HepG2 (cell line): Measurements from ENCODE around the gene HEXIM1. TPM values are rescaled to one million over a fixed set of nuclear protein-coding genes. Genes with fewer than 3 reads are reported as not detected.

Experiments
- ARNT ChIP-seq: fragments of 450-650 bp; IDR thresholded peaks from 2 replicates; pipeline ENCODE4 v1.6.1; 2017
- ATM ChIP-seq: fragments of 450-650 bp; IDR thresholded peaks from 2 replicates; pipeline ENCODE4 v1.7.1; 2017; ENCODE audit warnings: mild to moderate bottlenecking, borderline replicate concordance
- KAT7 ChIP-seq: IDR thresholded peaks from 2 replicates; pipeline ENCODE4 v1.6.1; 2018; ENCODE audit warnings: borderline replicate concordance, missing compliant biosample characterization
- MEIS2 ChIP-seq: sonication (generic); formaldehyde crosslinking; IDR thresholded peaks from 2 replicates; pipeline ENCODE4 v1.9.0; 2021; ENCODE audit warnings: mild to moderate bottlenecking, missing genetic modification reagents
- TBX2 ChIP-seq: sonication (generic); formaldehyde crosslinking; IDR thresholded peaks from 2 replicates; pipeline ENCODE4 v1.5.0; 2020; ENCODE audit warnings: missing genetic modification reagents, mild to moderate bottlenecking, borderline replicate concordance
- ZHX1 ChIP-seq: sonication (generic); formaldehyde crosslinking; IDR thresholded peaks from 2 replicates; pipeline ENCODE4 v1.8.1; 2022; ENCODE audit warnings: low read depth, mild to moderate bottlenecking, missing genetic modification reagents
- ZNF138 ChIP-seq: sonication (generic); formaldehyde crosslinking; IDR thresholded peaks from 2 replicates; pipeline ENCODE4 v1.5.0; 2020; ENCODE audit warnings: mild to moderate bottlenecking, low read depth, missing genetic modification reagents
- ZNF430 ChIP-seq: sonication (generic); formaldehyde crosslinking; IDR thresholded peaks from 2 replicates; pipeline ENCODE4 v1.9.0; 2021; ENCODE audit warnings: mild to moderate bottlenecking, missing genetic modification reagents
- ZNF615 ChIP-seq: sonication (generic); formaldehyde crosslinking; IDR thresholded peaks from 2 replicates; pipeline ENCODE4 v1.5.0; 2020; ENCODE audit warnings: mild to moderate bottlenecking, missing genetic modification reagents, borderline replicate concordance
- ZXDC ChIP-seq: sonication (generic); formaldehyde crosslinking; IDR thresholded peaks from 2 replicates; pipeline ENCODE4 v1.5.0; 2020; ENCODE audit warnings: mild to moderate bottlenecking, missing genetic modification reagents
- polyA plus RNA-seq, 8 experiments: library from polyadenylated mRNA; depleted of rRNA in 3 of 8; stranded (reverse) in 7 of 8; unstranded in 1 of 8; fragments of >200 nt; fragmentation: Illumina TruSeq in 4 of 8; extraction: Trizol in 4 of 8; gene quantifications; 2 replicates each; pipeline versions ENCODE4 v1.2.1 to v1.2.3, GENCODE V29; 2011 to 2016; ENCODE audit warnings: low read depth in 4 of 8, missing spikeins in 1 of 8, mixed read lengths in 1 of 8; ENCODE audit not compliant: insufficient read depth in 1 of 8
- total RNA-seq, 5 experiments: library from RNA; depleted of rRNA; stranded (reverse); fragments of >200 nt; fragmentation: Illumina TruSeq; extraction: Trizol; gene quantifications; 2 replicates each; pipeline ENCODE4 v1.2.3, GENCODE V29; 2016; ENCODE audit warnings: low read depth in 1 of 5
- TF ChIP-seq, protein P1 (sequence below): sonication (generic); formaldehyde crosslinking; conservative IDR thresholded peaks from 2 replicates; pipeline ENCODE4 v1.4.0; 2020; ENCODE audit warnings: missing genetic modification reagents
- TF ChIP-seq, protein P2 (sequence below): sonication (generic); formaldehyde crosslinking; conservative IDR thresholded peaks from 2 replicates; pipeline ENCODE4 v1.4.0; 2020; ENCODE audit warnings: missing genetic modification reagents
- TF ChIP-seq, protein P3 (sequence below): sonication (generic); formaldehyde crosslinking; IDR thresholded peaks from 2 replicates; pipeline ENCODE4 v1.5.1; 2020; ENCODE audit warnings: missing genetic modification reagents, mild to moderate bottlenecking, borderline replicate concordance
- TF ChIP-seq, protein P4 (sequence below): sonication (generic); formaldehyde crosslinking; IDR thresholded peaks from 2 replicates; pipeline ENCODE4 v1.8.1; 2023; ENCODE audit warnings: mild to moderate bottlenecking, missing genetic modification reagents
- TF ChIP-seq, protein P5 (sequence below): IDR thresholded peaks from 2 replicates; pipeline ENCODE4 v1.6.1; 2016; ENCODE audit warnings: low read depth, control low read depth

HEXIM1 gene
- total and polyA plus RNA-seq, 2 of the 13 experiments (the other 11 are each of a cell fraction or from before 2014, with no cell fraction given), result 10.5 to 16.6 TPM

DNA sequence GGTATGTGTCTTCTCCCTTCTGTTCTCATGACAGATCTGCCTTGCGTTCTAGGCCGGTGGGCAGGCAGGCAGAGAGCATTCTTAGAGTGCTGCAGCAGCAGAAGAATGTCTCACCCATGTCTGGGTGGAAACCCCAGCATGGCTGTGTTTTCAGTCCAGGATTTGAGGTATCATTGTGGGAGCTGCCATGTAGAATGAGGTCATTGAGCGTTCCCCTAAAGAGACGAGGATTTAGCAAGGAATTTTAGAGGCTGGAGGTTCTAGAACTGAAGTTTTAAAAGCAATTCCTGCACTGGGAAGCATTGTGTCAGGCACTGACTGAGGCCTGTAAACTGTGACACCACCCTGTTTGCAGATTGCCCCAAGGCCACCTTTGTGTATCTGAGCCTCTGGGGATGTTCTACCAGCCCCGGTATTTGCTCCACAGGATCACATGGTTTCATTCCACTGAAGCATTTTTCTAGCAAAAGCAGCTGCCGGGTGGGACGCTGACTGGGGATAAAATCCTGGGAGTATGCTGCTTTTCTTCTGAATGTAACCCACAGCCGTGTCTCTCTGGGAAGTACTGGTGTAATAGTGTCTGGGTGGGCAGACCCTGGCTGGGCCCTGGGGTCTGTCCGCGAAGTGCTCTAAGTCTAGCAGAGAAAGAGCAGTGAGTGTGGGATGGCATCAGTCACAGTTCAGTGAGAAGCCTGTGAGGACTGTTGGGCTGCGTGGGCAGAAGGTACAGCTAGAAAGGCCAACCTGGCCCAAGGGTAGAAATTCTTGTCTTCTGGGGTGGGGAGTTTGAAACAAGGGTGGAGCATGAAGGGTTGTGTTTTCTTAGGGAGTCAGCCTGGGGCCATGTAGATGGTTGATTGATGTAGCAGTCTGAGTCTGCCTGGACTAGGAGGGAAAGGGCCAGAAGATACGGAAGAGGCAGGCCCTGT lies 46.1 kb upstream of the HEXIM1 start (continued):
- TF ChIP-seq, protein P1, sequence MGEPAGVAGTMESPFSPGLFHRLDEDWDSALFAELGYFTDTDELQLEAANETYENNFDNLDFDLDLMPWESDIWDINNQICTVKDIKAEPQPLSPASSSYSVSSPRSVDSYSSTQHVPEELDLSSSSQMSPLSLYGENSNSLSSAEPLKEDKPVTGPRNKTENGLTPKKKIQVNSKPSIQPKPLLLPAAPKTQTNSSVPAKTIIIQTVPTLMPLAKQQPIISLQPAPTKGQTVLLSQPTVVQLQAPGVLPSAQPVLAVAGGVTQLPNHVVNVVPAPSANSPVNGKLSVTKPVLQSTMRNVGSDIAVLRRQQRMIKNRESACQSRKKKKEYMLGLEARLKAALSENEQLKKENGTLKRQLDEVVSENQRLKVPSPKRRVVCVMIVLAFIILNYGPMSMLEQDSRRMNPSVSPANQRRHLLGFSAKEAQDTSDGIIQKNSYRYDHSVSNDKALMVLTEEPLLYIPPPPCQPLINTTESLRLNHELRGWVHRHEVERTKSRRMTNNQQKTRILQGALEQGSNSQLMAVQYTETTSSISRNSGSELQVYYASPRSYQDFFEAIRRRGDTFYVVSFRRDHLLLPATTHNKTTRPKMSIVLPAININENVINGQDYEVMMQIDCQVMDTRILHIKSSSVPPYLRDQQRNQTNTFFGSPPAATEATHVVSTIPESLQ, result no peak
- 0 out of 2 replicates have a peak, but pooled peaks have one; percentile 58 for TF ChIP-seq ZHX1 (CRISPR knock-in tag)
- no peak for TF ChIP-seq ARNT
- TF ChIP-seq ZNF138 (CRISPR knock-in tag), result no peak
- TF ChIP-seq, protein P2, sequence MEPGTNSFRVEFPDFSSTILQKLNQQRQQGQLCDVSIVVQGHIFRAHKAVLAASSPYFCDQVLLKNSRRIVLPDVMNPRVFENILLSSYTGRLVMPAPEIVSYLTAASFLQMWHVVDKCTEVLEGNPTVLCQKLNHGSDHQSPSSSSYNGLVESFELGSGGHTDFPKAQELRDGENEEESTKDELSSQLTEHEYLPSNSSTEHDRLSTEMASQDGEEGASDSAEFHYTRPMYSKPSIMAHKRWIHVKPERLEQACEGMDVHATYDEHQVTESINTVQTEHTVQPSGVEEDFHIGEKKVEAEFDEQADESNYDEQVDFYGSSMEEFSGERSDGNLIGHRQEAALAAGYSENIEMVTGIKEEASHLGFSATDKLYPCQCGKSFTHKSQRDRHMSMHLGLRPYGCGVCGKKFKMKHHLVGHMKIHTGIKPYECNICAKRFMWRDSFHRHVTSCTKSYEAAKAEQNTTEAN (CRISPR knock-in tag), result 0 out of 2 replicates have a peak, but pooled peaks have one; percentile 33
- 0 out of 2 replicates have a peak, but pooled peaks have one; percentile 70 for TF ChIP-seq ZNF615 (CRISPR knock-in tag)
- no peak for TF ChIP-seq ZXDC (CRISPR knock-in tag)
- TF ChIP-seq, protein P3, sequence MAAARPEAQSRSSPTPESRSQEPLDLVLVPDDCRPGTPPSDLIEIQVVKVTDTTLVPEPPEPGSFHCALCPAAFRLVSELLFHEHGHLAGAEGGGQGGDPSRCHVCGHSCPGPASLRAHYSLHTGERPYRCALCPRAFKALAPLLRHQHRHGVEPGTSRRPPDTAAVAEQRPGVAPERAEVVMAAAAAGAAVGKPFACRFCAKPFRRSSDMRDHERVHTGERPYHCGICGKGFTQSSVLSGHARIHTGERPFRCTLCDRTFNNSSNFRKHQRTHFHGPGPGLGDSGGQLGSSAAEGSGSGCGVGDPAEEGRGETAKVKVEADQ (CRISPR knock-in tag), result no peak
- TF ChIP-seq ATM, result no peak
- TF ChIP-seq KAT7 (CRISPR knock-in tag), result no peak
- no peak; the same call in 1 of the 2 replicates for TF ChIP-seq TBX2 (CRISPR knock-in tag)
- TF ChIP-seq, protein P4, sequence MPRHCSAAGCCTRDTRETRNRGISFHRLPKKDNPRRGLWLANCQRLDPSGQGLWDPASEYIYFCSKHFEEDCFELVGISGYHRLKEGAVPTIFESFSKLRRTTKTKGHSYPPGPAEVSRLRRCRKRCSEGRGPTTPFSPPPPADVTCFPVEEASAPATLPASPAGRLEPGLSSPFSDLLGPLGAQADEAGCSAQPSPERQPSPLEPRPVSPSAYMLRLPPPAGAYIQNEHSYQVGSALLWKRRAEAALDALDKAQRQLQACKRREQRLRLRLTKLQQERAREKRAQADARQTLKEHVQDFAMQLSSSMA (CRISPR knock-in tag), result 0 out of 2 replicates have a peak, but pooled peaks have one; percentile 36
- TF ChIP-seq, protein P5, sequence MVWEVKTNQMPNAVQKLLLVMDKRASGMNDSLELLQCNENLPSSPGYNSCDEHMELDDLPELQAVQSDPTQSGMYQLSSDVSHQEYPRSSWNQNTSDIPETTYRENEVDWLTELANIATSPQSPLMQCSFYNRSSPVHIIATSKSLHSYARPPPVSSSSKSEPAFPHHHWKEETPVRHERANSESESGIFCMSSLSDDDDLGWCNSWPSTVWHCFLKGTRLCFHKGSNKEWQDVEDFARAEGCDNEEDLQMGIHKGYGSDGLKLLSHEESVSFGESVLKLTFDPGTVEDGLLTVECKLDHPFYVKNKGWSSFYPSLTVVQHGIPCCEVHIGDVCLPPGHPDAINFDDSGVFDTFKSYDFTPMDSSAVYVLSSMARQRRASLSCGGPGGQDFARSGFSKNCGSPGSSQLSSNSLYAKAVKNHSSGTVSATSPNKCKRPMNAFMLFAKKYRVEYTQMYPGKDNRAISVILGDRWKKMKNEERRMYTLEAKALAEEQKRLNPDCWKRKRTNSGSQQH, result no peak
- peak; percentile 57; the same call in 1 of the 2 replicates for TF ChIP-seq MEIS2
- peak; percentile 44; the same call in 1 of the 2 replicates for TF ChIP-seq ZNF430
